D341Med (cell line): ENCODE data around the gene RASL11B.

Experiments
- DNase-seq: peaks from one replicate; pipeline ENCODE4 v3.0.0; 2012; ENCODE audit warnings: low spot score

RASL11B gene

GRCh38 chr4:52874948-52875347 lies 12.8 kb downstream of the RASL11B start:
- DNase-seq, result no peak

DNA sequence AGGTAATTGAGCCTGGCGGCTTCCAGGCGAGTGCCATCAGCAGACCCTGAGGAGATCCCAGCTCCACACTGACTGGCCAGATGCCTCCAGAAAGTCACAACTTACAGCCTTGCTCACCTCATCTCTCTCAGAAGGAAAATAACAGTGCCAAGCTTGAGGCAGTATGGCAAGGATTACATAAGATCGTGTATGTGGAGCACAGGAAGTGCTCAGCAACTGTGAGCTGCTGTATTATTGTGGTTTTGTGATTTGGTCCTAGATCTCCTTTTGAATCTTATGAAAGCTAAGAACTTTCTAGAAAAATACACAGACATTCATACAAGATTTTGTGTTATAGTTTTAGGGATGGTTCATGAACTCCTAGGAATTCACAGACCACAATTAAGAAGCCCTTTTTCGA lies 14.0 kb downstream of the RASL11B start:
- DNase-seq, result no peak

GRCh38 chr4:52877036-52877435 lies 14.9 kb downstream of the RASL11B start:
- DNase-seq, result no peak

DNA sequence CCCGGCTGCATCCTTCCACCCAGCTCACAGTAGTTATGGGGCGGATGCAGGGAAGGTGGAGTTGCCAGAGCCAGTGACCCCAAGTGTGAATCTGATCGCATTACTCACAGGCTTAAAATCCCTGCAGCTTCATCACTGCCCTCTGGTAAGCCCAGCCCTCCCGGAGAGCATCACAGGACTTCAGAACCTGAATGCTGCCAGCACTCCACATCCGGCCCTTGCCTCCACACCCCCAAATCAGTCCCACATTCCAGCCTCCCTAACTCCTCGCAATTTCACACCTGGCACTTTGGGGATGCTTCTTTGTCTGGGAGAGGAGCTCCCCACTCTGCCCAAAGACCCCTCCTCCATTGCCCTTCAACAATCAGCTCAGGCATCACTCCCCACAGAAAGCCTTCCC lies 15.6 kb downstream of the RASL11B start:
- DNase-seq, result no peak

DNA sequence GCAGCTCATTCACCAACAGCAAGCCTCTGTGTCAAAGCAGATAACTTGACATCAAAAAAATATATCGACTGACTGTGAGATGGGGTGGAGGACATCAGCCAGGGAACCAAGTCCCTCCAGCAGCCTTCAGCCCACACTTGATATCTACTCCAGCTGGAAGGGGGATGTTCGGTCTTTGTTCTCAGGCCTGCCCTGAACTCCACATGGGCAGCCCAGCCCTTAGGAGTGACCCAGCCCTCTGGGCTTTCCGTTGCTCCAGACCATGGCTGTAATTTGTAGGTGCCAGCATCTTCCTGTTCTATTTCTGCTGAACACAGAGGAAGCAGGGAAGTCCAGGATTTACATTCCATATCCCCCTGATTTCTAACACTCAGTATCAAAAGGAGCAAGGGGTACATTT lies 17.4 kb downstream of the RASL11B start:
- no peak for DNase-seq

DNA sequence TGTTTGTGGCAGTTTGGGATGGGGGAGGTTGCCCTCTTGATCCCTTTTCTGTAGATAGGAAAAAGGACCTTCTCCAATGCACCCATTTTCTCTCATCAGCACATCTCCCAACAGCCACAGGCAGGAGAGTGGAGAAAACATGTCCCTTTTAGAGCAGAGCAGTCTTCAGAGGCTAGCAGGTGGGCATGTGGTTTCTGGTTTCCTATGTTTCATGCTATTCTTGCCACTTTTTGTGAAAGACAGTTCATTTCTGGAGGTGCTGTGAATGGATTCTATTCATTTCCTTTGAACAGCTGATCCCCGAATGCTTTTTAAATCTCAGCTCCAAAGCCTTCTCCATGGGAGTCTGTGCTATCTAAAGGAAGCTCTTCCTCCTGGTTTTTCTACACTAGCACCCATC lies 18.9 kb downstream of the RASL11B start:
- DNase-seq, result no peak

DNA sequence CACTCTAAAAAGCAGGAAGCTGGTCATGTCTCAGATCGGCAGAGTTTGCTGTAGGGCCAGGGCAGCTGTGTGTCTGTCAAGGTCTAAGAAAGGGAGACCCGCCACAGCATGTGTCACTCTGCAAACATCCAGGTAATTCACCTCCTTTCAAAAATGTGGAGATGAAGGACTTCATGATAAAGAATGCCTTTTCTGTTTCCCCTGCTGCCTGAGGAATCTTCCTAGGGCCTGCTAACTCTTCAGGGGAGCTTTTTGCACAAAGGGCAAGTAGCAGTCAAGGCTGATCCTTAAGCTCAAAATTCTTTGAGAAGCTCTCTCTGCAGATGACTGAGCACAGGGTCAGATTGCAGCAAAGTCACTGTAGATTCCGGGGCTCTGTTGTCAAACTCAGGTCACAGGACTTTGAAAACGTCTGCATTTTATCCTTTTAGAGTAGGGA lies 21.1 kb downstream of the RASL11B start:
- DNase-seq, result no peak

- no peak for DNase-seq
Observed at GRCh38 chr4:52883707-52884669, 21.9 kb downstream of the RASL11B start.

- no peak for DNase-seq
Observed at GRCh38 chr4:52884994-52885393, 22.9 kb downstream of the RASL11B start.

GRCh38 chr4:52889354-52889753 lies 27.2 kb downstream of the RASL11B start:
- no peak for DNase-seq

- no peak for DNase-seq
Observed at GRCh38 chr4:52889778-52890520, 27.8 kb downstream of the RASL11B start.

- DNase-seq, result no peak
Observed at GRCh38 chr4:52890521-52890791, 28.3 kb downstream of the RASL11B start.

GRCh38 chr4:52891743-52892142 lies 29.6 kb downstream of the RASL11B start:
- no peak for DNase-seq

DNA sequence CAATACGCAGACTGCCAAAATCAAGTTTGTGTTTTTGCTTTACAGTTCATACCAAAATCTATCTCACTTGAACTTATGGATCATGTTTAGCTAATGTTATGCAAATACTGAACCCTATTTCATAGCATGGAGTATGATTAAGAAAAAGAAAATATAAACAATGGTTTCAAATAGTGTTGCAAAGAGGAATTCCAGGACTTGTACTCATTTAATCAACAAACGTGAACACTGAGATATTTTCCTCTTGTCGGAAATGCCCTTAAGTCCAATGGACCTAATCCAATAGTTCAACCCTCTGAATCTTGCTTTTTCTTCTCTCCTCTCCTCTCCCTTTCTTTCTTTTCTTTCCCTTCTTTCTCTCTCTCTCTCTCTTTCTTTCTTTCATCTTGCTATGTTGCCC lies 30.8 kb downstream of the RASL11B start:
- DNase-seq, result no peak

DNA sequence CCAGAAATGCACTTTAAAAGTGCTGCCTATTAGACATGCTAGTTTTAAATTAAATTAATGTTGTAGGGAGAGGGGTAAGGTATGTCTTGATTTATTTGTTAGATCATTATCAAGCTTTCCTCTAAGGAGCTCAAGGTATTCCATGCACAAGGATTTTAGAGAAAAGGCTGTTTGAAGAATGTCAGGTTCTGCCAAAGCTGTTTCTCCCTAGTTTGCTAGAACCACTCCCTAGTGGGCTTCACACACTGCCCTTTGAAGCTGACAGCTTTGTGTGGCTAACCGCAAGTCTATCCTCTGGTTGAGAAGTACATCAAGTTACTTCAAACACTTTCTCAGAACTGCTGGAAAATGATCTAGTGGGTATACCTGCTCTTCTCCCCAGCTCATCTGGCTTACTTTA lies 32.3 kb downstream of the RASL11B start:
- no peak for DNase-seq

GRCh38 chr4:52903273-52903672 lies 41.2 kb downstream of the RASL11B start:
- no peak for DNase-seq

DNA sequence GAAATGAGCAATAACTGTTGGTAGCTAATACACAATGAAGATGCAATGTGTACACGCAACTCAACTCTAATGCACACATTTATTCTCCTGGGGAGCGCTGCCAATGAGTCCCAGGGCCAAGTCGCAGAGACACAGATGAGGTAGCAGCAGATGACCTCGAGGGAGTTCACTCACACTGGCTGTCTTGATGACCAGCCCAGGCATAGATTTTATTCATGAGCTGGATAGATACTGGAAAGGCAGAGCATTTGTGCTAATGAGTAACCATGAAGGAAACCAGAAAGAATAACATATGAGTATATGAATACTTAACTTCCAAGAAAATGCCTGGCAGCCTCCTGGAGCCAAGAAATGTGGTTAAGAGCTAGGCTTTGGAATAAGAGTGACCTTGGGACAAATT lies 42.3 kb downstream of the RASL11B start:
- no peak for DNase-seq

GRCh38 chr4:52907510-52907909 lies 45.4 kb downstream of the RASL11B start:
- DNase-seq, result no peak

DNA sequence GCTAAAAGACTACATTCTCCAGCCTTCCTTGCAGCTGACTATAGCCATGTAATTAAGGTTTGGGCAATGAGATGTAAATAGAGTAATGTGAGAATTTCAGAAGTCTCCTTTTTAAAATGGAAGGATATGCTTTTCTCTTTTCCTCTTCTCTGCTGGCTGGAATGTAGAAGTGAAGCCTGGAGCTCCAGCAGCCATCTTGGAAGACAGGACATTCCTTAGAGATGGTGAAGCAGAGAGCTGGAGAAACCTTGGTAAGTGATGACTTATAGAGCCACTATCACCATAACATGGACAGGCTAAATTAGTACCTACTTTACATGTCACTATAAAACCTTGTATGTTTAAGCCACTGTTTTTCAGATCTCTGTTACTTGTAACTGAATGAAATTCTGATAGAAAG lies 48.0 kb downstream of the RASL11B start:
- no peak for DNase-seq

- peak; percentile 77 for DNase-seq
Observed at GRCh38 chr4:52911684-52912294, 49.7 kb downstream of the RASL11B start.

DNA sequence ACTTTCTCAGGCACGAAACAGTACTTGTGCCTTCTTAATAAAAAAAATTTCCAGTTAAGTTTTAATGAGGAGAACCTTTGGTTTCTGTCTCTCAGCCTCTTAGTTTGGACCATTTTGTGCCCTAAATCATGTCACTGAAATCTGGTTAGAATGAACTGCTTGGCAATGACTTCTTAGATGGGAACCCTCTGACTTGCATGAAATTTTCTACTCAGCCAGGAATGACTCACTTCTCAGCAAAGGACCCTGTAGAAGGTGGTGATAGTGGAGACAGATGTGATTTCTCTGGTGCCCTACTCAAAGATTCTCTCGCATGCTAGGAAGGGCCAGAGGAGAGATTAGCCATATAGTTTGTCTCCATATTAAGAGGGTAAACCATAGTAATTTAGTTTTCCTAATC lies 50.5 kb downstream of the RASL11B start:
- DNase-seq, result no peak

DNA sequence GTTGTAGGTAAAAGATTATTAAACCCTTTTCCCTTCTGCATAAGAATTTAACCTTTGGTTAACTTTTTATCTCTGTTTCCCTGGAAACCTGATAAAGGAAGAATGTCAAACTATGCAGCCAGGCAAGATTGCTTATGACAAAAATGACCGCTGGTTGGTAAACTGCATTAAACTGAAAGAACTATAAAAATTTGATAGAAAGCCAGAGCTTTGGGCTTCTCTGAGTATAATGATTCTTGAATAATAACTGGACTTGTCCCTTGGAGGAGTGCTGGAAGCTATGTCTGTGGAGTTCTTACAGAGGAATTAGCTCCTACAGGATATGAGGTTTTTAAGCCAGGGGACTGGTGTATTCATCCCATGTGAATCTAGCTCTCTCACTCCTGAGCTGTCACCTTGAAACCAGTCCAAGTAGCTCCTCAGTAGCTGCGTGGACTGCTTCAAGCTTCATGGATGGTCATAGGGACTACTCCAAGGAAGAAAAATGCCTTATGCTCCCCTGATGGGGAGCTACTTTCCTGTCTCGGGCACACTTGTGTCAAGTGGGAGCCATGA lies 52.0 kb downstream of the RASL11B start:
- DNase-seq, result no peak

DNA sequence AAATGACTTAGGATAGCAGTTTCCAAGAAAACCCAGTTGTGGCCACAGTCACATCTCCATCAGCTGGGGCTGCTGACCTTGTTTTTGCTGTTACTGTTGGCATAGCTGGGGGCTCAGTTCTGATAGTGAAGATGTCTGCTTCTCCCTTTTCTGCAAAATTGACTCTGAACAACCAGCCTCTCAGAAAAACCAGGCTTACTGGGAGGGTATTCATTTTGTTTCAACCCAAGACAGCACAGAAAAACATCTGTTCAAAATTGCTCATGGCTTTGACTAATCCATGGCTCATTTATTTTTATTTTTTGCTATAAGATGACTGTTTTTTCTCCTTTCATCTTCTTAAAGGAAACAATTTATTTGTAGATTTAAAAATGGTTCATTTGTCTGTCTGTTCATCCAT lies 53.1 kb downstream of the RASL11B start:
- DNase-seq, result no peak
